ENCODE data around the gene CLCN5.
"Not testable (repeated sequence)": the region's sequence is repeated elsewhere in the genome, so short reads cannot be mapped to it uniquely, and the experiment has no call there.

The CLCN5 gene

DNA sequence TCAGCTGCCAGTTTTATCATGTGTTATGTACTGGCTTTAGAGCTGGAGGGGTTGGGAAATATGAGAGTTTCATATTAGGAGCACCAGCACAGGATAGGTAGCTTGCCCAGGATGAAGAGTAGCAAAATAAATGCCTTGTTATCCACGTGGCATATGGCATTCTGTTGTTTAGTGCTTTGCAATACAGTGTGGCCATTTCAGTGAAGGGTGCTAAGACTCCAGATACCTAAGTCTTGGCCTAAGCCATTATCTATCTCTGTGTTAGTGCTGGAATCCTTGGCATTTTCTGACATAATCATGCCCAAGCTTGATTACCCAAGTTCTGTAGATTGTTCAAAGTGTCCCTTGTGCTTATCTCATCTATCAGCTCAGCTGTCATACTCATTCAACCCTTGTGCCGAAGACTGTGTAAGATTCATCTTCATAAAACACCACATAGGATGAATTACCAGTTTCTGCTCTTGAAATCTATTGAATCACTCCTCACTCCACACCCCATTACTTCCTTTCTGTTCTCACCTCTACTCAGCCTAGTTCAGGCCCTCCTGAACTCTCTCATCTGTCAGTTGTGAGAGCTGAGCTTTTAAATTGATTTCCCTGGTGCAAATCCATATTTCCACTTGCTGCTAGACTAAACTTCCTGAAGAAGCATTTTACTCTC, 73.5 kb downstream of the CLCN5 start:
- DNase-seq (ENCODE audit: low read depth in 2 of 2): no peak

DNA sequence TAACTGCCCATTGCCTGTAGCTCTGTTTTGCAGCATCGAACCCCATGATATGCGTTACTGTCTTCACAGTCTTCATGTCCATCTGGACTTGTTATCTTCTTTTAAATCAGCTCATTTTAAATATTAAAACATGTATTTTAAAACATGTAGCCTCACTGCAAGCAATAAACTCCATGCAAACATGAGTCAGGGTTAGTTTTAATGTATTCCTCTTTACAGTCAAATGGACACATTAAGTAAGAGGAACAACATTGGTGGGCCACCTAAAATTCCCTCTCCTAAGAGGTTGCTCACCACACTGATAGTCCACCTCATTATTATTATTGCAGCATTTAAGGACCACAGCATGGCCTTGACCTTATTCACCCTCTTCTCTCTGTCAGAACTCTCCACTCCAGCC, 74.1 kb downstream of the CLCN5 start:
- DNase-seq (ENCODE audit: low read depth in 2 of 2): no peak

DNA sequence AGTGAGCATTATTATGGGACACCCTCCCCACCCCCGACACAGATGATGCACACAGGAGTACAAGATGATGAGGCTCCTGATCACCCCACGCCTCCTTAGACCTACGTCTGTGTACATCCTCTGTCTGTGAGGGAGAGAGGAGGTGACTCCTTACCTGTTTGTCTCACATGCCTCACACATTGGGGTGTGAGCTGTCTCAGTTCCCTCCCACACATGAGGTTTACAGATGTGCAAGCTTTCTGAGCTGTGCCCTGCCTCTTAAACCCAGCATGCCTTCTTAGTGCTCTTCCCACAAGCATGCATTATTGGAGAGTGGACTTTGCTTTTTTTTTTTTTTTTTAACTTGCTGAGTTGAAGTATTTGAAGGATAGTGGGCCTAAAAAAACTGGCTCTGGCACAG, 76.7 kb downstream of the CLCN5 start:
- DNase-seq (ENCODE audit: low read depth in 2 of 2): no peak

DNA sequence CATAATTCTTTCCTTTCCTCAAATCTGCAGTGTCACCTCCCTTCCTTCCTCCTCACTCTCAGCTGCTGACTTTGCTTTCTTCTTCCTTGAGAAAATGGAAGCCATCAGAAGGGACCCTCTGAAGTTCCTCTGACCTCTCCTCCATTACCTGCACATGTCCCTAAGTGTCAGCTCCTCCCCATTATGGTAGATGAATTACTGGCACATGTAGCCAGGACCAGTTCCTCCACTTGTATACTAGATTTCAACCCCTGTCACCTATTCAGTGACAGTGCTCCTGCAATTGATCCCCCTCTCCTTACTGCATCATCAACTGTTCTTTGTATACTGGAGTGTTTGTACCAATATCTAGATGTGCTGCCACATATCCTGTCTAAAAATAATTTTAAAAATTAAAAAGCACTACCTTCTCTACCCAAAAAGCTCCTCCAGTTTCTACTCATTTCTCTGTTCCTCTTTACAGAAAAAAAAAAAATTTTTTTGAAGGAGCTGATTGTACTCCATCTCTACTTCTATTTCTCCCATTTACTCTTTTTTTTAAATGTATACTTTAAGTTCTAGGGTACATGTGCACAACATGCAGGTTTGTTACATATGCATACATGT, 78.6 kb downstream of the CLCN5 start:
- no peak for DNase-seq (ENCODE audit: low read depth in 2 of 2)

DNA sequence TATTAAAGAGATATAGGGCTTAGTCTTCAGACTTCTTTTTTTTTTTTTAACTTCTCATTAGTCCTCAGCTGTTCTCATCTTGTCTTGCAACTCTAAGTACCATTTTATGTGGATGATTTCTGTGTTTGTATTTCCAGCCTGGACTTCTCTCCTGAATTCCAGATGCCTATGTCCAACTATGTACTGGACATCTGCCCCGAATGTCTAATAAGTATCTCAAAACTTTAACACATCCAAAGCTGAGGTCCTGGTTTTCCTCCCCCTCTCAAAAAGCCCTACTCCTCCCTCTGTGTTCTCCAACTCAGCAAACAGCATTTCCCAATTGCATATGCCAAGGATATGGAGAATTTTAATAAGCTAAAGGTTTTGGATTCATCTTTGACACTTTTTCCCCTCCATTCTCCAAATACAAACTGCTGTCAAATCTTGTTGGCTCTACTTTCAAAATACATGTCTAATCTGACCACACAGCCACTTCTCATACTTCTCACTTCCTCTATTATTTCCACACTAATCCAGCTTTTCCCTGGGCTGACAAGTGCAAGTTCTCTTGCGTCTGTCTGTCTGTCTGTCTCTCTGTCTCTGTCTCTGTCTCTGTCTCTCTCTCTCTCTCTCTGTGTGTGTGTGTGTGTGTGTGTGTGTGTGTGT, 79.8 kb downstream of the CLCN5 start:
- DNase-seq (ENCODE audit: low read depth in 2 of 2): no peak

DNA sequence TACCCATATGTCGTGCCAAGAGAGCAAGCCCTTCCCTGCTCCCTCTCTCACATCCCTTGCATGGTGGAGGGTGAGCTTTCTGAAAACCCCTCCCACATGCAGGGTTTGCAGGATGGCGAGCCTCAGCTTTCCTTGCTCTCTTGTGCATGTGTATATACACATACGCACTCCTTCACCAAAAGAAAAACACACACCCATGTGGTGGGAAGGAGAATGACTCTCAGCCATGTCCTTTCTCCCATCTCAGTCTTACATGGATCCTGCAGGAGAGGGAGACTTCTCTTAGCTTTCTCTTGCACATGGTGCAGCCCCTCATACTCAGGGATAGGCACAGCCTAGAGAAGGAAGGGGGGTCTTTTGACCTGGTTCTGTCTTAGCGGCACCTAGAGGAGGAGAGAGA, 81.1 kb downstream of the CLCN5 start:
- DNase-seq (ENCODE audit: low read depth in 2 of 2): no peak

DNA sequence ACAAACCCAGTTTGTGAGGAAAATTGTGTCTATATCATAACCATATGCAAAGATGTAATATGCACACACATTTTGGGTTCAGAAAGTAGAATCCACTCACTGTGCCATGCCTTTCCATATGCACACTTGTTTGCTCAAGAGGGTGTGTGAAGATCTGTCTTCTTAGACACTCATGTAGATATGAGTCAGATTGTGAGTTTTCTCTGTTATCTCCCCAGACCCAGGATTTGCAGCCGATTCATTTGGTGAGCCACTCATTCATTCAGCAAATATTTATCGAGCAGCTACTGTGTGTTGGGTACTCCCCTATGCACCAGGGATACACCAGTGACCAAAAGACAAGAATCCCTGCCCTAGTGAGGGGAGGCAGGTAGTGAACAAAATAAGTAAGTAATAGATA, 81.5 kb downstream of the CLCN5 start:
- no peak for DNase-seq (ENCODE audit: low read depth in 2 of 2)

DNA sequence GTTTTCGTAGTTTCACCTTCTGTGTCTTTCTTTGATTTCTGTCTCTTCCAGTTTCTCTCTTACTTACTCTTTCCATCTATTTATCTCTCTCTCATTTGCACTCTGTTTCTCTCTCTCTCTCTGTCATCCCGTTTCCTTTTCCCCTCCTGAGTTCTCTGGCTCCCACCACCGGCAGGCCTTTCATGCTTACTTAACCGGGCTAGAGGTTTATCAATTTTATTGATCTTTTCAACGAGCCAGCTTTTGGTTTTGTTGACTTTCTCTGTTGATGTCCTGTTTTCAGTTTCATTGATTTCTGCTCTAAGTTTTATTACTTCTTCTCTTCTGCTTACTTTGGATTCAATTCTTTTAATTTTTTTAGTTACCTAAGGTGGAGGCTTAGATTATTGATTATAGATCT, 103.2 kb downstream of the CLCN5 start:
- DNase-seq (ENCODE audit: low read depth in 2 of 2): not testable (repeated sequence)

DNA sequence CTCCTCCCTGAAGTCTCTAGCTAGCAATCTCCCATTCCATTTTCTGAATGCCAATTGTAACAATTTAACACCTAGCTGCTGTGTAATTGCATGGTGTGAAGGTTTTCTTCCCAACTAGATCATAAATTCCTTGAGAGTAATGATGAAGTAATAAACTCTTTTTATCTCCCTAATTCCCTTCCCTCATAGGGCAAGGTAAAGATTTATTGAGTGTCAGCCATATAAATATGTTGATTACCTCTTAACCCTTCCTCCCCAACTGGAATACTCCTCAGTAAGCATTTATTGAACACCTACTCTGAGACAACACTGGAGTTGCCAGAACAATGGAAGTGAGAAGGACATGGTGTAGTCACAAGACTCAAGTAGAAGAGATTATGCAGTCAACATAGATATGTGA, 112.7 kb downstream of the CLCN5 start:
- DNase-seq (ENCODE audit: low read depth in 2 of 2): no peak

DNA sequence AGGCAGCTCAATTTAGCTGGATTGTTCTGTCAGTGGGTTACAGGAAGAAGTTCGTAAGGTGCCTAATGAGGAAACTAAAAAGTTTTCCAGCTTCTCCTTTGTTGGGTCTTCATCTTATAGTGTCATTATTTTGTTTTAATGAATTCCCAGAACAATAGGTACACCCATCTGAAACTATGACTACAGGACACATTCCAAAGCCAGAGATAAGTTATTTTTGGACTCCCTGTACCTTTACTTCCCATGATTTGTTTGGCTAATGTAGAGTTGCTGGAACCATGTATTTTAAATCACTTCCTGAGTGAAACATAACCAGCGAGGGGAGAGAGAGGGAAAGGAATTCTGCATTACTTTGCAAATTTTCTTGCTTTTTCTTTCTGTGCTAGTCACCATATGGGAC, 114.0 kb downstream of the CLCN5 start:
- no peak for DNase-seq (ENCODE audit: low read depth in 2 of 2)

DNA sequence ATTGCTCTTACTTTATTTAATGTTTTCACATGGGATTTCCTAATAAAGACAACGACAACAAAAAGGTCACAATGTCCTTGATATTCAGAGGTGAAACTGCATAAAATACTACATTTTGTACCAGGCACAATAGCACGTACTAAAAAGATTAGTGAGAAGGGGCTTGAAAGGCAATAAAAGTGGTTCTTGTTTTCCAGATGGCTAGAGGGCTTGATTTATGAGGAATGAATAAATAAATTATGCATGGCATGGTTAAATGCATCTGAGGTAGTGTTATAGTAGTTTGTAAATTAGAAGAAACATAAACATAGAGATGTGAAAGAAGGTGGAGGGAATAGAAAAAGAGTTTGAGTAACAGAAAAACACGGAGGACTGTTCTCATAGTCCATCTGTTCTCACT, 123.4 kb downstream of the CLCN5 start:
- no peak for DNase-seq (ENCODE audit: low read depth in 2 of 2)

DNA sequence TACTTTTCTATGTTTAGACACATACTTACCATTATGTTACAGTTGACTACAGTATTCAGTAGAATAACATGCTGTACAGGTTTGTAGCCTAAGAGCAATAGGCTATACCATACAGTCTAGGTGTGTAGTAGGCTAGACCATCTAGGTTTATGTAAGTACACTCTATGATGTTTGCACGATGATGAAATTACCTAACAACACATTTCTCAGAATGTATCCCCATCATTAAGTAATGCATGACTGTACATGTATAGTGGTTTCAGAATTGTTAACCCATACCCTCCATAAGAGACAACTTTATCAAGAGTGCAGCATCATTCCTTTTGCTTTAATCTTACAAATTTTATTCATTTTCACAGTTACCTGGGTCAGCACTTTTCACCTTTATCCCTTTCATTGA, 126.8 kb downstream of the CLCN5 start:
- DNase-seq (ENCODE audit: low read depth in 2 of 2): no peak

DNA sequence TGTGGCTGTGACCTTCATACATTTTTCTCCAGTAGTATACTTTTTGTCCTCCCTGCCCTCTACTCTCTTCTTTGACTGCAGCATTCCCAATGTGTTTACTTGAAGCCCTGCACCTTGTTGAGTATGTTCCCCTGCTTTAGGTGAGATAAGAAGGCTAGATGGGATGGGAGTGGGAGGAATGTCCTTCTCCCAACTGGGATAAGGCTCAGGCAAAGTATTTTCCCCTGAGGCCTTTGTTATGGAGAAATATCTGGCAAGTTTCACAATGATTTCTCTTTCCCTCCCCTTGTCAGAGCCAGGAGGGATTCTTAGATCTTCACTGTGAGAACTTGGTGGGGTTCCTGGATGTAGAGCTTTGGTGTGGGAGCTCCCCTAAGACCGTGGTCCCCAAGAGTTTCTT, 131.8 kb downstream of the CLCN5 start:
- DNase-seq (ENCODE audit: low read depth in 2 of 2): no peak

DNA sequence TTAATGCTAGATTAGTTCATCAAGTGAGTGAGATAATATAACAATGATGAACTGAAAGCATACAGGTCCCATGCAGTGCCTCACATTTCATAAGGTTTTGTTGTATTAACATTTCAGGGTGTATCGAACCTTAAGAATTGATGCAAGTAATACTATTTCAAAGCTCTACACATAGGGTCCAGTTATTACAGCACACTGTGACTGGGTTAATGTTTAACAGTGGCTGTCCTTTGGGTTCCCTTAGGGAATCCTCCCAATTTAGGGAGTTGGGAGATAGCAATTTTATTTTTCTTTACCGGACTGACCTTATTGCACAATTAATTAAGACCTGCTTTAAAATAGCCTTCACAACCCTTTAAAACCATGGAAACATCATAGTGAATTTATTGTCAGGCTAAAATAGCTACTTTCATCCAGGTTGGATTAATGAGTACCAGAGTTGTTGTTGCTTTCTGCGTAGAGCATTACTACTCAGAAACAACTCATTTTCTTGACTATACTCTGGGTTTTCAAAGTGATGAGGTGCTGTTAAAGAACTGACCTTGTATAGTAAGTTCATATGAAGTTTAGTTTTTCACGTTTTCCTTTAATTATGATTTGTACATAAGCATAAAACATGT, 144.0 kb downstream of the CLCN5 start:
- DNase-seq (ENCODE audit: low read depth in 2 of 2): no peak

DNA sequence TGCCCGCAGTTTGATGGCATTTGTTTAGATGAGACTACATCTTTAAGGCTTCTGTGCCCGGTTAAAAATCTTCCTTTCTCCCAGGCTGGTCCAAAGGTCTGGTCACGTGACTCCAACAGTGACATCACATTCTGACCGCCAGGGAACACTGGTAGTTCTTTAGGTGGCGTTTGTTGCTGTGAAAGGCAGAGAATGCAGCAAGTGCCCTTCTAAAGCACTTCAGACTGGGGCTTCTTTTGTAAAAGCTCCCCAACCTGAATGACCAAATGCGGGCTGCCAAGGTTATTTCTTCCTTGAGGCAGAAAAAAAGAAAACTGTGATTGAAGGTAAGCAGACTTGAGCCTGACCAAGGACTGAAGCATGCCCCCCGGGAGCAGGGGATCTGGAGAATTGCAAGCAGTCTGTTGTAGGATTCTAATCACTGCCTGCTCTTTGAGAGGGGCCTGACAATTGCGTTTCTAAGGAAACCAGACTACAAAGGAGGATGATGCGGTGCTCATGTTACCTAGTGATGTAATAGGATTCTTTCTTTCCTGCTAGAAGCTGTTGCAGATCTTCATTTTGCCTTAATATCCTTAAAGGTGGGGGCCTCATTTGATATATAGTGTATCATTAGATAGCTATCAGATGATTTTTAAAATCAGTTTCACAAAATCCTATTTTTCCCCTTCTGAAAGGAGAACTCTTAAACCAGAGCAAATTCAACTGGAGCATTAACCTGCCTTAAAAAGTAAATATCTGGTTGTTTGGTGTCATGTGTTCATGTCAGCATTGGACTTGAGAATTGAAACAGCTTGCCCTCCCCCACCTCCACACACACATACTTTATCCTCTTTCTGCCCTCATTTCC, 145.3 kb downstream of the CLCN5 start:
- DNase-seq (ENCODE audit: low read depth in 2 of 2): no peak

DNA sequence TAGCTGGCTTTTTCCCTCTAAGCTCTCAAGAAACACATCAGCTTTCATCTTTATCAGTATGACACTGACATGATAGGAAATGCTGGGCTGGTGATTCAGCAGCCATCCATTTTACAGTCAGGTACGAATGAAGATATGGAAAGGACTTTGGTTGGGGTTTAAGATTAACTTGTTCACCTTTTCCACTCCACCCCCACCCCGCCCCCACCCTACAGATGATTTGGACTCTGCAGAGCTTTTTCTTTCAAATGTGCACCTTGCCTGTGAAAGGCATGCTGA, 145.8 kb downstream of the CLCN5 start:
- no peak for DNase-seq (ENCODE audit: low read depth in 2 of 2)

DNA sequence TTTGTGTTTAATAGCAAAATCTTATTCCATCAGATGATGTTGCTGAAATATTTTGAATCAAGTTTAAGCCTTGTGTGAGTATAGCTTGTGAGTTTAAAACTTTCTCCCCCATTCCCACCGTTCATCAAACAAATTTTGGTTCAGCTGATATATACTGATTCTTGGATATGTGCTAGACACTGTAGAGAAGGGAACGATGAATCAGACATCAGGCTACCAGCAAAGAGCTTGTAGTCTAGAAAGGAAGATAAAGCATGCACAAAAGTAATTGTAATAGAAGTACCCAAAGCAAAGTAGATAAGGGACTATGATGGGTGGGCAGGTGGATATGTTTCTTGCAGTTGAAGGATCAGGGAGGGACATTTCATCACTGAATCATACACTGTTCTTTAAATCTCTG, 146.5 kb downstream of the CLCN5 start:
- DNase-seq (ENCODE audit: low read depth in 2 of 2): no peak

DNA sequence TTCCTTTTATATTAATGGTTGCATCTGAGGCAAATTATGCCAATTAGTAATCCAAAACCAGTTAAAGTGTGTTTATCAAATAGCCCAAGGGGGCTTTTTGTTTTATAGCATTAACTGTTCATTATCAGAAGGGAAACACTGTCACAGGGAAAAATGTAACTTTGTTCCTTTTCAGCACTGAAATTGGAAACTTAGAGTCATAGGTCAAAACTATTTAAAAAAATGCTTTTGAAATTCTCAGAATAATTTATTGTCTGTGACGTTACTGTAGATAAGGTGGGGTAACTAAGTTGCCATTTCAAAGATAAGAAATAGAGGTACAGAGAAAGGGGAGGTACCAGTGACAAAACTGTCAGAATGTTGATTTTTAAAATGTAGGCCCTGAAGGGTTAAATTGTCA, 149.1 kb downstream of the CLCN5 start:
- no peak for DNase-seq (ENCODE audit: low read depth in 2 of 2)

DNA sequence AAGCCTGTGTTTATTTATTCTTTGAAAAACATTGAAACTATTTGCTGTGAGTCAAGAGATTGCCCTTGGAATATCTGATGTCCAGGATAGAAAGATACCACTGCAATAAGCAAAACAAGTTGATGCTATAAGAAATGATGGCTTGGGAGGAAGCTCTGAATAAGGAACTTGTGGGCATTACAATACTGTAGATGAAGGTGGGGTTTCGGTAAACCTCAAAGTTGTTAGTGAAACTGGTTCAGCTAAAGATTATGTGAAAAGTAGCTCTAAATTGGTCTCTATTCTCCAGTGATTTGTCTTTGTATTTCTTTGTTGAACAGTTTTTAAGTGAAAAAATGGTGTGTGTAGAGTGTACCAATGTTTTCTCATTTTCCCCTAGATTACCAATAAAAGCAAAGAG, 149.7 kb downstream of the CLCN5 start:
- no peak for DNase-seq (ENCODE audit: low read depth in 2 of 2)

DNA sequence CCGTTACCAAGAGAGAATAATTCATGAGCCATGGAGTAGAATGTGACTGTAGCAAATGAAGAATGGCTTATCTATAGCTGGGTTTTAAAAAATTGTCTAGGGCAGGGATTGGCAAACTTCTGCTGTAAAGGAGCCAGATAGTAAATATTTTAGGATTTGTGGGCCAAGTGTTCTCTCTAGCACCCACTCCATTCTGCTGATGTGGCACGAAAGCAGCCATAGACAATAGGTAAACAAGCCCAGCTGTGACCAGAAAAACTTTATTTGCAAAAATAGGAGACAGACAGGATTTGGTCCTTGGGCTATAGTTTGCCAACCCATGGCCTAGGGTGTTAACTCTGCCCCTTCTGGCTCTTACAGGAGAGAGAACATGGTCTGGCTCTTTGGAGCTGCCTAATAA, 151.2 kb downstream of the CLCN5 start:
- DNase-seq (ENCODE audit: low read depth in 2 of 2): no peak

DNA sequence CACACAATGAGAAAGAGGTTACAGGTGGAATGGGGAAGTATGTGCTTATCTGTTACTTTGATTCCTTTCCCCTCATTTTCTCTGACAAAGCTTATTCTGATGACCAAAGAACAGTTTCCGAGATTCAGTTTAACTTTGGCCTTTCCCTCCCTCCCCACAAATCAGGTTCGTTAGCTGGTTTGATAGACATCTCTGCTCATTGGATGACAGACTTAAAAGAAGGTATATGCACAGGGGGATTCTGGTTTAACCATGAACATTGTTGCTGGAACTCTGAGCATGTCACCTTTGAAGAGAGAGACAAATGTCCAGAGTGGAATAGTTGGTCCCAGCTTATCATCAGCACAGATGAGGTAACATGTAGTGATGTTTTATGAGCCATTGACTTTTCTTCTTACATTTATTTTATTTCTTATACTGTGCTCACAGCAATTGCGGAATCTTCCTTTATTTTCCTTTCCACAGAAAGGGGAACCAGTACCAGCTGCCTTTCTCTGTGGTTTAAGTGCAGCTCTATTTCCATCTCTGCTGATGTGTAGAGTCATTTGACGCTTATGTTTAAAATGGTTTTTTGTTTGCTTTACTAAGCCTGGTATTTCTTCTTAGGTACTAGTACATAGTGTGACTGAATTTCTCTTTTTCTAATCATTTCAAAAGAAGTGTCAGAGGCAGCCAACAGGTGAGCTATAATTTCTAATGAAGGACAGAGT, 153.4 kb downstream of the CLCN5 start:
- DNase-seq (ENCODE audit: low read depth in 2 of 2): no peak
